GM19099 (cell line): ENCODE data around the gene KLHL42.
A peak's percentile ranks its signal among the peaks of the same experiment; 100 is the strongest.

Experiments used
- POLR2A ChIP-seq: IDR thresholded peaks from 3 replicates; pipeline ENCODE4 v1.6.1; 2011; ENCODE audit warnings: low read depth; ENCODE audit not compliant: insufficient read length; ENCODE audit errors: extremely low read depth

The KLHL42 gene

GRCh38 chr12:27779920-27780611, at the start of gene KLHL42, which contains the start of gene MANSC4:
Gene KLHL42 (plus strand): TSS chr12:27780233. CDS start chr12:27780331, 98 bp downstream.
Gene MANSC4 (minus strand): TSS chr12:27780236. CDS start chr12:27771276, 8,960 bp downstream.
- TF ChIP-seq POLR2A, result peak; percentile 60

- no peak for TF ChIP-seq POLR2A
Measured at GRCh38 chr12:27732281-27732680, 47.8 kb upstream of the KLHL42 start.

- no peak for TF ChIP-seq POLR2A
Measured at GRCh38 chr12:27733052-27733656, 46.9 kb upstream of the KLHL42 start.

- TF ChIP-seq POLR2A, result no peak
Measured at GRCh38 chr12:27733791-27734190, 46.2 kb upstream of the KLHL42 start.

GRCh38 chr12:27743601-27744000, 36.4 kb upstream of the KLHL42 start:
- TF ChIP-seq POLR2A, result no peak

GRCh38 chr12:27747111-27747820, 32.8 kb upstream of the KLHL42 start:
- TF ChIP-seq POLR2A, result no peak

- TF ChIP-seq POLR2A, result no peak
Measured at GRCh38 chr12:27751386-27752047, 28.5 kb upstream of the KLHL42 start.

GRCh38 chr12:27754795-27755194, 25.2 kb upstream of the KLHL42 start:
- no peak for TF ChIP-seq POLR2A

GRCh38 chr12:27756670-27757195, 23.3 kb upstream of the KLHL42 start:
- TF ChIP-seq POLR2A, result no peak

- TF ChIP-seq POLR2A, result no peak
Measured at GRCh38 chr12:27762757-27763156, 17.3 kb upstream of the KLHL42 start.

GRCh38 chr12:27766587-27766986, 13.4 kb upstream of the KLHL42 start:
- no peak for TF ChIP-seq POLR2A

- no peak for TF ChIP-seq POLR2A
Measured at GRCh38 chr12:27769142-27769673, 10.8 kb upstream of the KLHL42 start.

- TF ChIP-seq POLR2A, result no peak
Measured at GRCh38 chr12:27771481-27772327, 8.3 kb upstream of the KLHL42 start.
